HEK293 (cell line): Measurements from ENCODE around the gene PPP4R2.

Experiments used
- CTCF ChIA-PET: fragments of 350-600 bp; formaldehyde crosslinking; extraction: SDS; loops from one replicate; lab custom pipeline; 2021; ENCODE audit warnings: antibody characterized with exemption; lab: Yijun Ruan, JAX
- POLR2A ChIA-PET: fragments of 300-600 bp; formaldehyde crosslinking; extraction: SDS; loops from one replicate; lab custom pipeline; 2020; ENCODE audit warnings: antibody characterized with exemption, inconsistent platforms; lab: Yijun Ruan, JAX
- H3K27ac ChIP-seq: fragments of 200-500 bp; sonication (Bioruptor generic); 2 replicates; pipeline ENCODE4 v1.5.1; 2014; ENCODE audit warnings: low read depth, low read length, control low read depth, inconsistent platforms; ENCODE audit errors: extremely low read depth
- H3K36me3 ChIP-seq, 2 experiments: fragments of 200-500 bp in 1 of 2; sonication (Bioruptor generic) in 1 of 2; 1 replicate in 1 of 2; 2 replicates in 1 of 2; pipeline ENCODE4 v1.5.1; 2014 to 2017; ENCODE audit warnings: inconsistent platforms in 2 of 2, low read length in 2 of 2; ENCODE audit not compliant: control insufficient read depth in 2 of 2, insufficient read depth in 1 of 2
- H3K4me1 ChIP-seq: fragments of 200-500 bp; sonication (Bioruptor generic); 2 replicates; pipeline ENCODE4 v1.5.1; 2014; ENCODE audit warnings: mild to moderate bottlenecking, low read length, inconsistent platforms; ENCODE audit not compliant: control insufficient read depth, insufficient read depth
- H3K4me3 ChIP-seq: 2 replicates; pipeline ENCODE4 v1.5.1; 2011; ENCODE audit warnings: low read depth, mild to moderate bottlenecking, control low read depth, low read length, moderate library complexity
- H3K9me3 ChIP-seq: fragments of 200-500 bp; sonication (Bioruptor generic); 2 replicates; pipeline ENCODE4 v1.5.1; 2014; ENCODE audit warnings: low read depth, low read length, inconsistent platforms; ENCODE audit not compliant: control insufficient read depth, insufficient read depth
- GLI2 ChIP-seq: fragments of 450-650 bp; formaldehyde crosslinking; IDR thresholded peaks from 2 replicates; pipeline ENCODE4; 2017; ENCODE audit warnings: missing biosample characterization, missing genetic modification characterization, low read depth, borderline replicate concordance
- GLI4 ChIP-seq: fragments of 450-650 bp; formaldehyde crosslinking; IDR thresholded peaks from 2 replicates; pipeline ENCODE4 v1.5.1; 2016; ENCODE audit warnings: missing biosample characterization, missing genetic modification characterization
- HOXC10 ChIP-seq: sonication (generic); formaldehyde crosslinking; IDR thresholded peaks from 2 replicates; pipeline ENCODE4 v1.8.1; 2023; ENCODE audit warnings: mild to moderate bottlenecking, missing genetic modification reagents
- SP2 ChIP-seq: fragments of 450-650 bp; formaldehyde crosslinking; IDR thresholded peaks from 2 replicates; pipeline ENCODE4 v1.5.1; 2016; ENCODE audit warnings: missing biosample characterization, missing genetic modification characterization
- SP3 ChIP-seq: fragments of 450-650 bp; formaldehyde crosslinking; IDR thresholded peaks from 2 replicates; pipeline ENCODE4 v1.5.1; 2016; ENCODE audit warnings: missing biosample characterization, missing genetic modification characterization
- ZEB2 ChIP-seq: fragments of 450-650 bp; formaldehyde crosslinking; IDR thresholded peaks from 2 replicates; pipeline ENCODE4 v1.5.1; 2016; ENCODE audit warnings: missing biosample characterization, missing genetic modification characterization
- ZFP3 ChIP-seq: fragments of 450-650 bp; formaldehyde crosslinking; IDR thresholded peaks from 2 replicates; pipeline ENCODE4 v1.5.1; 2016; ENCODE audit warnings: low read depth, missing biosample characterization, missing genetic modification characterization
- ZFP37 ChIP-seq: fragments of 450-650 bp; formaldehyde crosslinking; IDR thresholded peaks from 2 replicates; pipeline ENCODE4 v1.5.1; 2016; ENCODE audit warnings: missing biosample characterization, missing genetic modification characterization
- ZFP41 ChIP-seq: fragments of 450-650 bp; formaldehyde crosslinking; IDR thresholded peaks from 2 replicates; pipeline ENCODE4 v1.5.1; 2016; ENCODE audit warnings: missing biosample characterization, missing genetic modification characterization, borderline replicate concordance
- ZIC2 ChIP-seq: fragments of 450-650 bp; formaldehyde crosslinking; IDR thresholded peaks from 2 replicates; pipeline ENCODE4 v1.5.1; 2016; ENCODE audit warnings: missing biosample characterization, missing genetic modification characterization
- ZNF112 ChIP-seq: fragments of 450-650 bp; formaldehyde crosslinking; IDR thresholded peaks from 2 replicates; pipeline ENCODE4 v1.5.0; 2017; ENCODE audit warnings: missing biosample characterization, missing genetic modification characterization
- ZNF138 ChIP-seq: fragments of 450-650 bp; formaldehyde crosslinking; IDR thresholded peaks from 2 replicates; pipeline ENCODE4 v1.5.1; 2016; ENCODE audit warnings: missing biosample characterization, missing genetic modification characterization, borderline replicate concordance
- ZNF157 ChIP-seq: fragments of 450-650 bp; formaldehyde crosslinking; IDR thresholded peaks from 2 replicates; pipeline ENCODE4 v1.5.1; 2016; ENCODE audit warnings: missing biosample characterization, missing genetic modification characterization
- ZNF324 ChIP-seq: fragments of 450-650 bp; formaldehyde crosslinking; IDR thresholded peaks from 2 replicates; pipeline ENCODE4 v1.5.1; 2016; ENCODE audit warnings: missing biosample characterization, missing genetic modification characterization
- ZNF354C ChIP-seq: fragments of 450-650 bp; formaldehyde crosslinking; IDR thresholded peaks from 2 replicates; pipeline ENCODE4 v1.5.1; 2016; ENCODE audit warnings: missing biosample characterization, missing genetic modification characterization, low read depth, borderline replicate concordance
- ZNF473 ChIP-seq: fragments of 450-650 bp; formaldehyde crosslinking; IDR thresholded peaks from 2 replicates; pipeline ENCODE4 v1.5.1; 2017; ENCODE audit warnings: missing biosample characterization, missing genetic modification characterization
- ZNF560 ChIP-seq: fragments of 450-650 bp; formaldehyde crosslinking; IDR thresholded peaks from 2 replicates; pipeline ENCODE4 v1.5.1; 2017; ENCODE audit warnings: missing biosample characterization, missing genetic modification characterization, borderline replicate concordance
- ZNF561 ChIP-seq: fragments of 450-650 bp; IDR thresholded peaks from 2 replicates; pipeline ENCODE4 v1.5.1; 2018; ENCODE audit warnings: missing biosample characterization, missing genetic modification characterization, borderline replicate concordance
- ZNF621 ChIP-seq: fragments of 450-650 bp; formaldehyde crosslinking; IDR thresholded peaks from 2 replicates; pipeline ENCODE4 v1.5.1; 2017; ENCODE audit warnings: missing biosample characterization, missing genetic modification characterization
- ZNF629 ChIP-seq: fragments of 450-650 bp; formaldehyde crosslinking; IDR thresholded peaks from 2 replicates; pipeline ENCODE4 v1.5.1; 2017; ENCODE audit warnings: missing biosample characterization, missing genetic modification characterization
- ZSCAN16 ChIP-seq: fragments of 450-650 bp; formaldehyde crosslinking; IDR thresholded peaks from 2 replicates; pipeline ENCODE4 v1.5.1; 2016; ENCODE audit warnings: missing biosample characterization, missing genetic modification characterization
- TF ChIP-seq, protein P1 (sequence below): fragments of 450-650 bp; formaldehyde crosslinking; IDR thresholded peaks from 2 replicates; pipeline ENCODE4 v1.5.1; 2016; ENCODE audit warnings: missing biosample characterization, missing genetic modification characterization
- TF ChIP-seq, protein P2 (sequence below): fragments of 450-650 bp; formaldehyde crosslinking; IDR thresholded peaks from 2 replicates; pipeline ENCODE4 v1.5.1; 2016; ENCODE audit warnings: missing biosample characterization, missing genetic modification characterization
- TF ChIP-seq, protein P3 (sequence below): fragments of 450-650 bp; formaldehyde crosslinking; IDR thresholded peaks from 2 replicates; pipeline ENCODE4 v1.5.1; 2016; ENCODE audit warnings: missing biosample characterization, missing genetic modification characterization
- TF ChIP-seq, protein P4 (sequence below): fragments of 450-650 bp; formaldehyde crosslinking; IDR thresholded peaks from 2 replicates; pipeline ENCODE4 v1.5.1; 2016; ENCODE audit warnings: missing biosample characterization, missing genetic modification characterization
- TF ChIP-seq, protein P5 (sequence below): fragments of 450-650 bp; formaldehyde crosslinking; IDR thresholded peaks from 2 replicates; pipeline ENCODE4; 2016; ENCODE audit warnings: missing biosample characterization, missing genetic modification characterization
- TF ChIP-seq, protein P6 (sequence below): fragments of 450-650 bp; formaldehyde crosslinking; IDR thresholded peaks from 2 replicates; pipeline ENCODE4 v1.5.1; 2016; ENCODE audit warnings: missing biosample characterization, missing genetic modification characterization

PPP4R2 gene

DNA sequence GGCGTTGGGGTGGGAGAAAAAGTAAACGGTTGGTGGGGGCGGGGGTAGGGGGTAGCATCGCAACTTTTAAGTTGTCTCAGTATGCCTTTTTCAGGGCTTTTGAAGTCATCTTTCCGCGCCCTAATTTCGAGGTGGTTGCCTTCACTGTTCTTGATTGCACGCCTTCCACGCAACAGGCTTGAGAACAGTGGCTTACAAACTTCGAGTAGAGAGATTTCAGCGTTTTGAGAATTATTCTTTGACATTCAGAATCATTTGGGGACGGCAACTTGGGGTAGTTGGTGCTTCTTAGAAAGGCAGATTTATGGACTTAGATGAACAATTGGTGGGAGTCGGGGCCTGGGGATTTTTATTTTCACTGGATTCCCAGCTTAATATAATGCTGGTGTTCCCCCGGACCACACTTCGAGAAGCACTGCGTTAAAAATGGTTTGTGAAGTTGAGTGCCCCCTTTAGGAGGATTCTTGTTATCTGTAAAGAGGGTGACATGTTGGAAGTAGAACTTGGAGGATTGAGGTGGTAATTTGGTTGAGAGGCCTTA lies 880 bp downstream of the PPP4R2 start:
- ChIA-PET POLR2A (interaction anchor here (0.6 to 0.8 kb wide), 2 partner anchors 37 to 76 kb away, joined by 3 read pairs; no protein-coding TSS in a partner anchor), CTCF (interaction anchor here (0.5 to 1.2 kb wide), 8 partner anchors 10 to 878 kb away, joined by 3 to 8 read pairs (median 3); no protein-coding TSS in a partner anchor)
- Histone ChIP-seq H3K4me3 (peak overlapping the region; percentile 95), H3K27ac (peak overlapping the region; percentile 91), H3K4me1 (peaks cover 2% of the 10 kb centered on the region; the same call in 1 of the 2 replicates), H3K9me3 (no peaks in the 10 kb centered on the region), H3K36me3 (peaks cover 6 to 41% of the 10 kb centered on the region in 2 experiments; a peak in 2 of 3 replicates)
- TF ChIP-seq ZIC2 (tag by site-specific recombination) (no peak), HOXC10 (CRISPR knock-in tag) (no peak), ZNF473 (tag by site-specific recombination) (no peak), ZNF621 (tag by site-specific recombination) (no peak), SP2 (tag by site-specific recombination) (no peak), GLI2 (tag by site-specific recombination) (no peak), GLI4 (tag by site-specific recombination) (no peak), ZNF157 (no peak), ZNF138 (tag by site-specific recombination) (no peak), ZNF561 (tag by site-specific recombination) (peak; percentile 30; the same call in 1 of the 2 replicates), ZNF354C (tag by site-specific recombination) (no peak), SP3 (no peak), ZSCAN16 (no peak), ZFP3 (tag by site-specific recombination) (no peak), ZEB2 (tag by site-specific recombination) (no peak), ZNF324 (tag by site-specific recombination) (no peak), ZFP41 (tag by site-specific recombination) (no peak), ZNF112 (no peak), ZNF629 (tag by site-specific recombination) (no peak), ZFP37 (tag by site-specific recombination) (no peak), ZNF560 (tag by site-specific recombination) (no peak)
- TF ChIP-seq, protein P1, sequence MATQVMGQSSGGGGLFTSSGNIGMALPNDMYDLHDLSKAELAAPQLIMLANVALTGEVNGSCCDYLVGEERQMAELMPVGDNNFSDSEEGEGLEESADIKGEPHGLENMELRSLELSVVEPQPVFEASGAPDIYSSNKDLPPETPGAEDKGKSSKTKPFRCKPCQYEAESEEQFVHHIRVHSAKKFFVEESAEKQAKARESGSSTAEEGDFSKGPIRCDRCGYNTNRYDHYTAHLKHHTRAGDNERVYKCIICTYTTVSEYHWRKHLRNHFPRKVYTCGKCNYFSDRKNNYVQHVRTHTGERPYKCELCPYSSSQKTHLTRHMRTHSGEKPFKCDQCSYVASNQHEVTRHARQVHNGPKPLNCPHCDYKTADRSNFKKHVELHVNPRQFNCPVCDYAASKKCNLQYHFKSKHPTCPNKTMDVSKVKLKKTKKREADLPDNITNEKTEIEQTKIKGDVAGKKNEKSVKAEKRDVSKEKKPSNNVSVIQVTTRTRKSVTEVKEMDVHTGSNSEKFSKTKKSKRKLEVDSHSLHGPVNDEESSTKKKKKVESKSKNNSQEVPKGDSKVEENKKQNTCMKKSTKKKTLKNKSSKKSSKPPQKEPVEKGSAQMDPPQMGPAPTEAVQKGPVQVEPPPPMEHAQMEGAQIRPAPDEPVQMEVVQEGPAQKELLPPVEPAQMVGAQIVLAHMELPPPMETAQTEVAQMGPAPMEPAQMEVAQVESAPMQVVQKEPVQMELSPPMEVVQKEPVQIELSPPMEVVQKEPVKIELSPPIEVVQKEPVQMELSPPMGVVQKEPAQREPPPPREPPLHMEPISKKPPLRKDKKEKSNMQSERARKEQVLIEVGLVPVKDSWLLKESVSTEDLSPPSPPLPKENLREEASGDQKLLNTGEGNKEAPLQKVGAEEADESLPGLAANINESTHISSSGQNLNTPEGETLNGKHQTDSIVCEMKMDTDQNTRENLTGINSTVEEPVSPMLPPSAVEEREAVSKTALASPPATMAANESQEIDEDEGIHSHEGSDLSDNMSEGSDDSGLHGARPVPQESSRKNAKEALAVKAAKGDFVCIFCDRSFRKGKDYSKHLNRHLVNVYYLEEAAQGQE (tag by site-specific recombination) = no peak
- TF ChIP-seq, protein P2, sequence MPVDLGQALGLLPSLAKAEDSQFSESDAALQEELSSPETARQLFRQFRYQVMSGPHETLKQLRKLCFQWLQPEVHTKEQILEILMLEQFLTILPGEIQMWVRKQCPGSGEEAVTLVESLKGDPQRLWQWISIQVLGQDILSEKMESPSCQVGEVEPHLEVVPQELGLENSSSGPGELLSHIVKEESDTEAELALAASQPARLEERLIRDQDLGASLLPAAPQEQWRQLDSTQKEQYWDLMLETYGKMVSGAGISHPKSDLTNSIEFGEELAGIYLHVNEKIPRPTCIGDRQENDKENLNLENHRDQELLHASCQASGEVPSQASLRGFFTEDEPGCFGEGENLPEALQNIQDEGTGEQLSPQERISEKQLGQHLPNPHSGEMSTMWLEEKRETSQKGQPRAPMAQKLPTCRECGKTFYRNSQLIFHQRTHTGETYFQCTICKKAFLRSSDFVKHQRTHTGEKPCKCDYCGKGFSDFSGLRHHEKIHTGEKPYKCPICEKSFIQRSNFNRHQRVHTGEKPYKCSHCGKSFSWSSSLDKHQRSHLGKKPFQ = no peak
- TF ChIP-seq, protein P3, sequence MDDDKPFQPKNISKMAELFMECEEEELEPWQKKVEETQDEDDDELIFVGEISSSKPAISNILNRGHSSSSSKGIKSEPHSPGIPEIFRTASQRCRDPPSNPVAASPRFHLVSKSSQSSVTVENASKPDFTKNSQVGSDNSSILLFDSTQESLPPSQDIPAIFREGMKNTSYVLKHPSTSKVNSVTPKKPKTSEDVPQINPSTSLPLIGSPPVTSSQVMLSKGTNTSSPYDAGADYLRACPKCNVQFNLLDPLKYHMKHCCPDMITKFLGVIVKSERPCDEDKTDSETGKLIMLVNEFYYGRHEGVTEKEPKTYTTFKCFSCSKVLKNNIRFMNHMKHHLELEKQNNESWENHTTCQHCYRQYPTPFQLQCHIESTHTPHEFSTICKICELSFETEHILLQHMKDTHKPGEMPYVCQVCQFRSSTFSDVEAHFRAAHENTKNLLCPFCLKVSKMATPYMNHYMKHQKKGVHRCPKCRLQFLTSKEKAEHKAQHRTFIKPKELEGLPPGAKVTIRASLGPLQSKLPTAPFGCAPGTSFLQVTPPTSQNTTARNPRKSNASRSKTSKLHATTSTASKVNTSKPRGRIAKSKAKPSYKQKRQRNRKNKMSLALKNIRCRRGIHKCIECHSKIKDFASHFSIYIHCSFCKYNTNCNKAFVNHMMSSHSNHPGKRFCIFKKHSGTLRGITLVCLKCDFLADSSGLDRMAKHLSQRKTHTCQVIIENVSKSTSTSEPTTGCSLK (tag by site-specific recombination) = no peak
- TF ChIP-seq, protein P4, sequence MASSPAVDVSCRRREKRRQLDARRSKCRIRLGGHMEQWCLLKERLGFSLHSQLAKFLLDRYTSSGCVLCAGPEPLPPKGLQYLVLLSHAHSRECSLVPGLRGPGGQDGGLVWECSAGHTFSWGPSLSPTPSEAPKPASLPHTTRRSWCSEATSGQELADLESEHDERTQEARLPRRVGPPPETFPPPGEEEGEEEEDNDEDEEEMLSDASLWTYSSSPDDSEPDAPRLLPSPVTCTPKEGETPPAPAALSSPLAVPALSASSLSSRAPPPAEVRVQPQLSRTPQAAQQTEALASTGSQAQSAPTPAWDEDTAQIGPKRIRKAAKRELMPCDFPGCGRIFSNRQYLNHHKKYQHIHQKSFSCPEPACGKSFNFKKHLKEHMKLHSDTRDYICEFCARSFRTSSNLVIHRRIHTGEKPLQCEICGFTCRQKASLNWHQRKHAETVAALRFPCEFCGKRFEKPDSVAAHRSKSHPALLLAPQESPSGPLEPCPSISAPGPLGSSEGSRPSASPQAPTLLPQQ (tag by site-specific recombination) = no peak
- TF ChIP-seq, protein P5, sequence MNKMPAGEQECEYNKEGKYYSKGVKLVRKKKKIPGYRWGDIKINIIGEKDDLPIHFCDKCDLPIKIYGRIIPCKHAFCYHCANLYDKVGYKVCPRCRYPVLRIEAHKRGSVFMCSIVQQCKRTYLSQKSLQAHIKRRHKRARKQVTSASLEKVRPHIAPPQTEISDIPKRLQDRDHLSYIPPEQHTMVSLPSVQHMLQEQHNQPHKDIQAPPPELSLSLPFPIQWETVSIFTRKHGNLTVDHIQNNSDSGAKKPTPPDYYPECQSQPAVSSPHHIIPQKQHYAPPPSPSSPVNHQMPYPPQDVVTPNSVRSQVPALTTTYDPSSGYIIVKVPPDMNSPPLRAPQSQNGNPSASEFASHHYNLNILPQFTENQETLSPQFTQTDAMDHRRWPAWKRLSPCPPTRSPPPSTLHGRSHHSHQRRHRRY = no peak
- TF ChIP-seq, protein P6, sequence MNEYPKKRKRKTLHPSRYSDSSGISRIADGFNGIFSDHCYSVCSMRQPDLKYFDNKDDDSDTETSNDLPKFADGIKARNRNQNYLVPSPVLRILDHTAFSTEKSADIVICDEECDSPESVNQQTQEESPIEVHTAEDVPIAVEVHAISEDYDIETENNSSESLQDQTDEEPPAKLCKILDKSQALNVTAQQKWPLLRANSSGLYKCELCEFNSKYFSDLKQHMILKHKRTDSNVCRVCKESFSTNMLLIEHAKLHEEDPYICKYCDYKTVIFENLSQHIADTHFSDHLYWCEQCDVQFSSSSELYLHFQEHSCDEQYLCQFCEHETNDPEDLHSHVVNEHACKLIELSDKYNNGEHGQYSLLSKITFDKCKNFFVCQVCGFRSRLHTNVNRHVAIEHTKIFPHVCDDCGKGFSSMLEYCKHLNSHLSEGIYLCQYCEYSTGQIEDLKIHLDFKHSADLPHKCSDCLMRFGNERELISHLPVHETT = no peak
